RWPE2 (cell line): ENCODE measurements around the gene DCHS1.

Experiments
- ATAC-seq: fragments of 200-7000 bp; cut with Tn5 transposase; 3 replicates; pipeline ENCODE4 v1.9.1; 2021; ENCODE audit warnings: low read depth
- DNase-seq: peaks from one replicate; pipeline ENCODE4 v3.0.0-alpha.2; 2020; ENCODE audit warnings: low spot score
- H3K27ac ChIP-seq: fragments of 450-650 bp; 2 replicates; pipeline ENCODE4 v1.5.1; 2017; ENCODE audit warnings: mild to moderate bottlenecking; ENCODE audit not compliant: poor library complexity, severe bottlenecking
- H3K27me3 ChIP-seq: fragments of 250-450 bp; sonication (Bioruptor Pico); 2 replicates; pipeline ENCODE4 v1.5.1; 2021; ENCODE audit warnings: mild to moderate bottlenecking, moderate library complexity; ENCODE audit not compliant: insufficient read depth, poor library complexity, severe bottlenecking
- H3K36me3 ChIP-seq: fragments of 250-450 bp; sonication (Bioruptor Pico); 2 replicates; pipeline ENCODE4 v1.5.1; 2020; ENCODE audit warnings: low read depth, mild to moderate bottlenecking, moderate library complexity
- H3K4me1 ChIP-seq: fragments of 250-450 bp; sonication (Bioruptor Pico); 2 replicates; pipeline ENCODE4 v1.5.1; 2021; ENCODE audit warnings: mild to moderate bottlenecking, moderate library complexity; ENCODE audit not compliant: insufficient read depth, poor library complexity, severe bottlenecking
- H3K4me3 ChIP-seq: fragments of 250-450 bp; sonication (Bioruptor Pico); 2 replicates; pipeline ENCODE4 v1.5.1; 2021; ENCODE audit warnings: mild to moderate bottlenecking, moderate library complexity; ENCODE audit not compliant: severe bottlenecking
- H3K9me3 ChIP-seq: fragments of 250-450 bp; sonication (Bioruptor Pico); 2 replicates; pipeline ENCODE4 v1.5.1; 2021; ENCODE audit warnings: mild to moderate bottlenecking, moderate library complexity; ENCODE audit not compliant: severe bottlenecking
- CTCF ChIP-seq: fragments of 450-650 bp; IDR thresholded peaks from one replicate; pipeline ENCODE4 v1.5.1; 2017; ENCODE audit warnings: mild to moderate bottlenecking, moderate library complexity; ENCODE audit not compliant: poor library complexity, severe bottlenecking

The DCHS1 gene

GRCh38 chr11:6613496-6613895 is 42.1 kb downstream of the DCHS1 start:
- ATAC-seq (no peak), DNase-seq (no peak)
- Histone ChIP-seq H3K9me3 (no peaks in the 10 kb centered on the region), H3K4me3 (no peak overlapping the region), H3K27me3 (no peaks in the 10 kb centered on the region), H3K4me1 (no peaks in the 10 kb centered on the region), H3K27ac (peak overlapping the region; percentile 82), H3K36me3 (peaks cover 31% of the 10 kb centered on the region)
- TF ChIP-seq CTCF, result no peak

DNA sequence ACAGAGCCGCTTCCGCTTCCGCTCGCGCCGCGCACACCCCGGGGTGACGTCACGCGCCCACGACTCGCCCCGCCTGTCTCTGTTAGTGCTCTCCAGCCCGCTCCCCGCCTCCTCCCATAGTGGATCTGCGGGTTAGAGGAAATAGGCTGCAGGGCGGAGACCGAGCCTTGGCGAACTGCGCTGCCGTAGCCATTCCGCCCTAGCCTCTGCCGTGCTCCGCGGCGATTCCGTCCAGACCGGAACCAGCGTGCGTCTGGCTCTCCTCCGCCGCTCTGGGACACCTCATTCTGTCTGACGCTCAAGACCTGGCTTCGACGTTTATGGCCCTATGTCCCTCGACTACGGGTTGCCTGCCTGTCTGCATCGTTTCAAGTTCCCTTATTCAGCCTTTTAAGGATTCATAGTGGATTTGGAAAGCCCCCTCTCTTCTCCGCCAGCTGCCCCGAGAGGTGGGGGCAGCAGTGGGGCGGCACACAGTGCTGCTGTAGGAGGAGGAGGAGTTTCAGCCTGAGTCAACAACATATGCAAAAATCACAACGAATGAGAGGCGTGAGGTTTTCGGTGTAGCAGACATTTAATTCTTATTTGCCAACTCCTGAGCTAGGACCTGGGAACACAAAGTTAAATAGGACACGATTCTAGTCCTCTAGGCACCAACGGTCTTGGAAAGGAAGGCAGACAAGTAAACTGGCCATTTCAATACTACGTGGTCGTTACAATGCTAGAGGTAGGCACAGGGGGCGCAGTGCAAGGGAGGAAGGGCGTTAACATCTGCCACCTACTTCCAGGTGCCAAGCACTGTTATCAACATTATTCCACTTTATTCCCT is 43.2 kb downstream of the DCHS1 start, which contains the start of gene TAF10:
Gene TAF10 (minus strand): TSS at position 4 of the 829 bp plus-strand sequence. CDS start 27 bp downstream, outside the sequence.
- Histone ChIP-seq H3K4me1 (peaks cover 3% of the 10 kb centered on the region), H3K4me3 (peak within 1 kb of the TSS; percentile 80), H3K36me3 (peaks cover 41% of the 10 kb centered on the region), H3K27me3 (no peaks in the 10 kb centered on the region), H3K9me3 (no peaks in the 10 kb centered on the region), H3K27ac (peak within 1 kb of the TSS; percentile 82)
- DNase-seq (peak; percentile 96), ATAC-seq (peak; percentile 93)
- peak; percentile 43 for TF ChIP-seq CTCF

DNA sequence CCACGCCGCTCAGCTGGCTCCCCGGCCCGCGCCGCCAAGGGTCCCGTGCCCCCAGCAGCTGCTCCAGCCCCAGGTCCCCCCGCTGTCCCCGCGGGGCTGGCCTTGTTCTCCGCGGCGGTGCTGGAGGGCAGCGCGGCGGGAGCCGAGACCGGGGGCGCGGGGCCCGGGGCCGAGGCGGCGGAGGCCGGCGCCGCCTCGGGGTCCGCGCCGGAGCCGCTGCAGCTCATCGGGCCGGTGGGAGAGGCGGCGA is 43.7 kb downstream of the DCHS1 start:
- peaks cover 8% of the 10 kb centered on the region for H3K4me1 ChIP-seq
- peak overlapping the region; percentile 80 for H3K4me3 ChIP-seq
- DNase-seq (no peak), ATAC-seq (no peak)
- no peaks in the 10 kb centered on the region for H3K27me3 ChIP-seq
- H3K36me3 ChIP-seq, result peaks cover 46% of the 10 kb centered on the region
- H3K27ac ChIP-seq, result peak overlapping the region; percentile 82
- no peaks in the 10 kb centered on the region for H3K9me3 ChIP-seq
- TF ChIP-seq CTCF, result no peak

GRCh38 chr11:6611092-6611962 is 44.3 kb downstream of the DCHS1 start:
- H3K36me3 ChIP-seq, result peaks cover 50% of the 10 kb centered on the region
- peak; percentile 0; the same call in 2 of the 3 replicates for ATAC-seq

More at GRCh38 chr11:6611092-6611962, 44.3 kb downstream of the DCHS1 start:
- peak overlapping the region; percentile 80 for H3K4me3 ChIP-seq
- H3K4me1 ChIP-seq, result peaks cover 14% of the 10 kb centered on the region
- H3K9me3 ChIP-seq, result no peaks in the 10 kb centered on the region
- H3K27me3 ChIP-seq, result no peaks in the 10 kb centered on the region
- TF ChIP-seq CTCF, result no peak
- peak; percentile 43 for DNase-seq
- peak overlapping the region; percentile 82 for H3K27ac ChIP-seq
